Memory B cell (primary cell): ENCODE measurements around the gene TMEM35B.
"Not testable (repeated sequence)": the region's sequence is repeated elsewhere in the genome, so short reads cannot be mapped to it uniquely, and the experiment has no call there.

Experiments used
- ATAC-seq: fragments of 150-1000 bp; cut with Tn5 transposase; 2 replicates; pipeline ENCODE4 v1.10.0; 2021; ENCODE audit warnings: low read depth, mild to moderate bottlenecking, moderate library complexity
- DNase-seq, 2 donors: peaks; one replicate each; pipeline ENCODE4 v3.0.0; 2022; ENCODE audit warnings: low spot score in 2 of 2
- H3K27ac Mint-ChIP-seq: one replicate; pipeline ENCODE4 v1.8.0; 2022; ENCODE audit warnings: mild to moderate bottlenecking, moderate library complexity, mixed read lengths
- H3K27me3 Mint-ChIP-seq: one replicate; pipeline ENCODE4 v1.8.0; 2022; ENCODE audit warnings: mixed read lengths
- H3K36me3 Mint-ChIP-seq: one replicate; pipeline ENCODE4 v1.8.0; 2022; ENCODE audit warnings: mild to moderate bottlenecking, mixed read lengths
- H3K4me1 Mint-ChIP-seq: one replicate; pipeline ENCODE4 v1.8.0; 2022; ENCODE audit warnings: mixed read lengths
- H3K4me3 Mint-ChIP-seq: one replicate; pipeline ENCODE4 v1.8.0; 2022; ENCODE audit warnings: mild to moderate bottlenecking, moderate library complexity, mixed read lengths
- H3K9me3 Mint-ChIP-seq: one replicate; pipeline ENCODE4 v1.8.0; 2022; ENCODE audit warnings: mixed read lengths

Gene TMEM35B

GRCh38 chr1:34984793-34985608 lies at the start of gene TMEM35B:
Gene TMEM35B, minus strand, starts transcription at chr1:34985347. Its CDS starts 42 bp downstream, at chr1:34985305.
- peak within 1 kb of the TSS; percentile 92 for H3K27ac Mint-ChIP-seq
- H3K27me3 Mint-ChIP-seq: no peaks in the 10 kb centered on the region
- H3K4me1 Mint-ChIP-seq: peaks cover 26% of the 10 kb centered on the region
- ATAC-seq (peak; percentile 93), DNase-seq (peak; percentile 69 to 74)
- no peaks in the 10 kb centered on the region for H3K9me3 Mint-ChIP-seq
- H3K36me3 Mint-ChIP-seq: peaks cover 9% of the 10 kb centered on the region
- peak within 1 kb of the TSS; percentile 96 for H3K4me3 Mint-ChIP-seq

DNA sequence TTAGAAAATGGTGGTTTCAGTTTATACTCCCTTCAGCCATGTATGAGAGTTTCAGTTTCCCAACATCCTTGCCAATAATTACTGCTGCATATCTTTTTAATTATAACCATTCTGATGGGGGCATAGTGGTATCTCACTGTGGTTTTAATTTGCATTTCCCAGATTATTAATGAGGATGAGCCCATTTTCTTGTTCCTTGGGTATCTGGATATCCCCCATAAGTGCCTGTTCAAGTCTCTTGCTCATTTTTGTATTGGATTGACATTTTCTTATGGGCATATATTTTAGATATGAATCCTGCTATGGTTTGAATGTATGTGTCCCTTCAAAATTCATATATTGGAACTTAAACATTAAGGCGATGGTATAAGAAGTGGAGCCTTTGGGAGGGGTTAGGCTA lies 48.2 kb upstream of the TMEM35B start:
- Mint-ChIP-seq H3K36me3 (peaks cover 10% of the 10 kb centered on the region), H3K27me3 (no peaks in the 10 kb centered on the region), H3K9me3 (peaks cover 2% of the 10 kb centered on the region), H3K27ac (no peak overlapping the region), H3K4me1 (peaks cover 13% of the 10 kb centered on the region), H3K4me3 (no peak overlapping the region)
- ATAC-seq (no peak), DNase-seq (no peak)

GRCh38 chr1:35032384-35032739 lies 47.2 kb upstream of the TMEM35B start:
- ATAC-seq: no peak
- H3K4me3 Mint-ChIP-seq: peak overlapping the region; percentile 100
- H3K27ac Mint-ChIP-seq: no peak overlapping the region
- DNase-seq: no peak
- peaks cover 14% of the 10 kb centered on the region for H3K36me3 Mint-ChIP-seq
- H3K4me1 Mint-ChIP-seq: peaks cover 15% of the 10 kb centered on the region
- H3K9me3 Mint-ChIP-seq: peaks cover 2% of the 10 kb centered on the region
- H3K27me3 Mint-ChIP-seq: no peaks in the 10 kb centered on the region

- H3K36me3 Mint-ChIP-seq: peaks cover 21% of the 10 kb centered on the region
- peak; percentile 36 for ATAC-seq
- peaks cover 2% of the 10 kb centered on the region for H3K9me3 Mint-ChIP-seq
- peaks cover 23% of the 10 kb centered on the region for H3K4me1 Mint-ChIP-seq
- DNase-seq: peak in 1 of 2 donors; percentile 38
- no peaks in the 10 kb centered on the region for H3K27me3 Mint-ChIP-seq
- H3K27ac Mint-ChIP-seq: peak overlapping the region; percentile 92
- H3K4me3 Mint-ChIP-seq: peak overlapping the region; percentile 100
These were observed 45.8 kb upstream of the TMEM35B start for GRCh38 chr1:35030756-35031446.

GRCh38 chr1:35030338-35030737 lies 45.2 kb upstream of the TMEM35B start:
- Mint-ChIP-seq H3K4me3 (peak overlapping the region; percentile 100), H3K27me3 (no peaks in the 10 kb centered on the region), H3K27ac (peak overlapping the region; percentile 92), H3K36me3 (peaks cover 25% of the 10 kb centered on the region), H3K9me3 (peaks cover 2% of the 10 kb centered on the region), H3K4me1 (peaks cover 27% of the 10 kb centered on the region)
- ATAC-seq (no peak), DNase-seq (no peak)

- H3K4me3 Mint-ChIP-seq: peak overlapping the region; percentile 100
- peaks cover 27% of the 10 kb centered on the region for H3K4me1 Mint-ChIP-seq
- no peaks in the 10 kb centered on the region for H3K27me3 Mint-ChIP-seq
- no peak for ATAC-seq
- no peak for DNase-seq
- peaks cover 2% of the 10 kb centered on the region for H3K9me3 Mint-ChIP-seq
- H3K27ac Mint-ChIP-seq: peak overlapping the region; percentile 92
- peaks cover 25% of the 10 kb centered on the region for H3K36me3 Mint-ChIP-seq
These were observed 44.6 kb upstream of the TMEM35B start for GRCh38 chr1:35029761-35030160.

DNA sequence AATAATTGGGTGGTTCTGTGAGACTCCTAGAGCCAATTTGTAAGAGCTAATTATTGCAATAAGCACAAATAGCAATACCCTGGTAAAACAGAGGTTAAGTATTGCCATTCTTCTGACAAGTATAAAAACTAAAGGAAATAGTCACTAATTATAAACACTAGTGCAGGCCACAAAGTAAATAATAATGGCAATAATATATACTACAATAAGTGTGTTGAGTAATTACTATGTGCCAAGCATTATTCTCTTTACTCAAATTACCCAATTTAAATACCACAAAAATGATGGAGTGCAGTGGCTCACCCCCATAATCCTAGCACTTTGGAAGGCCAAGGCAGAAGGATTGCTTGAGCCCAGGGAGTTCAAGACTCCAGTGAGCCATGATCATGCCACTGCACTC lies 31.3 kb upstream of the TMEM35B start:
- peaks cover 16% of the 10 kb centered on the region for H3K36me3 Mint-ChIP-seq
- H3K27me3 Mint-ChIP-seq: no peaks in the 10 kb centered on the region
- ATAC-seq (no peak), DNase-seq (no peak)
- H3K4me1 Mint-ChIP-seq: no peaks in the 10 kb centered on the region
- no peak overlapping the region for H3K4me3 Mint-ChIP-seq
- H3K9me3 Mint-ChIP-seq: no peaks in the 10 kb centered on the region
- H3K27ac Mint-ChIP-seq: no peak overlapping the region

- DNase-seq: no peak
- Mint-ChIP-seq H3K4me3 (no peak overlapping the region), H3K36me3 (peaks cover 23% of the 10 kb centered on the region), H3K4me1 (no peaks in the 10 kb centered on the region), H3K27ac (no peak overlapping the region), H3K9me3 (no peaks in the 10 kb centered on the region), H3K27me3 (no peaks in the 10 kb centered on the region)
- no peak for ATAC-seq
These were observed 29.3 kb upstream of the TMEM35B start for GRCh38 chr1:35014486-35014885.

DNA sequence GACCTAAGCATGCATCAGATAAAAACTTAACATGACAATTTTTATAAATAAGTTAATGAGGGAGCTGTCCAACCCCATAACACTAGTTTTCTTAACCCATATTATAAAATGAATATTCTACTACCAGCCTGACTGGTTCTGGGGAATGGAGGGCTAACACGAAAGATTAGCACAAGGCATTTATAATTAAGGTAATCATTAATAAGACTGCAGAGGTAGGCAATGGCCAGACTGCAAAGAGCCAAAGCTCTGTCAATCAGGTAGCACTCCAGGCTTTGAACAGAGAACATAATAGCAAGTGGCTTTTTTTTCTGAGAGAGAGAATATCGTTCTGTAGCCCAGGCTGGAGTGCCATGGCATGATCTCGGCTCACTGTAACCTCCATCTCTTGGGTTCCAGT lies 20.6 kb upstream of the TMEM35B start:
- no peaks in the 10 kb centered on the region for H3K27me3 Mint-ChIP-seq

DNA sequence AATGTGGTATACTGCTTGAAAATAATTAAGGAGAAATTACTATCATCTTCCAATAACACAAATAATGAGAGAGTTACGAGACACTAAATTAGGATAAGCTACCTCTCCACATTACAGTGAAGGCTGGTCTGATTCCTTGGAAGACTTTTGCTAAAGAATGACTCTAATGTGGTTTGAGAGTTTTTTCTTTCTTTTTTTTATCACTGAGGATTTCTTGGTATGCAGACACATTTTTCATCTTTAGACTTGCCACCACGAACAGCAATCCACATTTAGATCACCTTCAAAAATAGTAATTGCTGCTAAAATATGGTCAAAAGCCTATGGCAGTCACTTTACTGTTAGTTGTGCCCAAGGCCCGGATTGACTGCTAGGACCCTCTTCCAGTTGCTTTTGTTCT lies 16.6 kb upstream of the TMEM35B start:
- H3K9me3 Mint-ChIP-seq: no peaks in the 10 kb centered on the region
- no peaks in the 10 kb centered on the region for H3K4me1 Mint-ChIP-seq
- peaks cover 31% of the 10 kb centered on the region for H3K36me3 Mint-ChIP-seq
- no peak overlapping the region for H3K4me3 Mint-ChIP-seq
- H3K27me3 Mint-ChIP-seq: no peaks in the 10 kb centered on the region
- no peak overlapping the region for H3K27ac Mint-ChIP-seq
- DNase-seq (no peak), ATAC-seq (no peak)

More for the DNA sequence above, 20.6 kb upstream of the TMEM35B start:
- H3K36me3 Mint-ChIP-seq: peaks cover 23% of the 10 kb centered on the region
- no peak overlapping the region for H3K4me3 Mint-ChIP-seq
- H3K9me3 Mint-ChIP-seq: no peaks in the 10 kb centered on the region
- ATAC-seq (no peak), DNase-seq (no peak)
- H3K27ac Mint-ChIP-seq: no peak overlapping the region
- no peaks in the 10 kb centered on the region for H3K4me1 Mint-ChIP-seq

GRCh38 chr1:34994878-34995277 lies 9.7 kb upstream of the TMEM35B start:
- H3K27ac Mint-ChIP-seq: no peak overlapping the region
- H3K9me3 Mint-ChIP-seq: no peaks in the 10 kb centered on the region
- ATAC-seq (no peak), DNase-seq (no peak)
- H3K27me3 Mint-ChIP-seq: no peaks in the 10 kb centered on the region
- H3K4me1 Mint-ChIP-seq: no peaks in the 10 kb centered on the region
- no peak overlapping the region for H3K4me3 Mint-ChIP-seq
- peaks cover 22% of the 10 kb centered on the region for H3K36me3 Mint-ChIP-seq

DNA sequence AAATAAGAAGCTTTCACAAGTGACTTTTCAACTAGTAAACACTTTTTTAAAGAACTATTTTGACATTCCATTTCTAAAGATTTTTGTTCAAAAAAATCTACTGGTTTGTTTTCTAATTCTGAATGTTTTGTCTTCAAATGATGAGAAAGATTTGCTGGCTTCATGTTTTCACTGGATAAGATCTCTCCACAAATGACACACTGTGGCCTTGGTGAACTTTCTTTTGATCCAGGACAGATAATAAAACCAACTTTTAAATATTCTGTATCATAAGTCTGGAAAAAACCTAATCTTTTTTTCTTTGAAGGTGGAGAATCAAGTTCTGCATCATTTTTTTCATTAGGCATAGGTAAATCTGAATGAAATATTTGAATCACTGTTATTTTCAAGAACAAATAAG lies 3.4 kb upstream of the TMEM35B start:
- Mint-ChIP-seq H3K36me3 (peaks cover 6% of the 10 kb centered on the region), H3K27ac (no peak overlapping the region), H3K9me3 (no peaks in the 10 kb centered on the region), H3K4me3 (no peak overlapping the region), H3K4me1 (peaks cover 11% of the 10 kb centered on the region), H3K27me3 (no peaks in the 10 kb centered on the region)
- ATAC-seq: no peak
- no peak for DNase-seq

GRCh38 chr1:34988147-34988546 lies 3.0 kb upstream of the TMEM35B start:
- no peak overlapping the region for H3K27ac Mint-ChIP-seq
- H3K9me3 Mint-ChIP-seq: no peaks in the 10 kb centered on the region
- no peaks in the 10 kb centered on the region for H3K27me3 Mint-ChIP-seq
- H3K4me1 Mint-ChIP-seq: peaks cover 13% of the 10 kb centered on the region
- H3K36me3 Mint-ChIP-seq: peaks cover 6% of the 10 kb centered on the region
- ATAC-seq: no peak
- no peak overlapping the region for H3K4me3 Mint-ChIP-seq
- DNase-seq: no peak

- no peak for ATAC-seq
- Mint-ChIP-seq H3K4me1 (peaks cover 20% of the 10 kb centered on the region), H3K36me3 (peaks cover 6% of the 10 kb centered on the region), H3K4me3 (no peak overlapping the region), H3K27me3 (no peaks in the 10 kb centered on the region), H3K27ac (no peak overlapping the region), H3K9me3 (no peaks in the 10 kb centered on the region)
- no peak for DNase-seq
These were observed 1.9 kb upstream of the TMEM35B start for GRCh38 chr1:34987018-34987417.

DNA sequence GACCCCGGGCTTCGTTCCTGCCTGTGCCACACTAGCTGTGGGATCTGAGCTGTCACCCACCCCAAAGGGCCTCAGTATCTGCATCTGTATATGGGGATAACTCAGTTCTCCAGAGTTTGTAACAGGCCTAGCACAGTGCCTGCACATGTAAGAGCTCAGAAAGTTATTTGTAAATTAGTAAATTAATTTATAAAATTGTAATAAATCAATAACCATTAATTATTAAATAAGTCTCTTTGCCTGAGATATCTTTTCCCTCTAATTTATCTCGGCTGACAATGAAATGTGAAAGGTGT lies 410 bp upstream of the TMEM35B start:
- not testable (repeated sequence) for H3K36me3 Mint-ChIP-seq, H3K27me3 Mint-ChIP-seq, DNase-seq, H3K9me3 Mint-ChIP-seq, ATAC-seq
- H3K4me1 Mint-ChIP-seq: peaks cover 24% of the 10 kb centered on the region
- H3K4me3 Mint-ChIP-seq: peak overlapping the region; percentile 96
- peak overlapping the region; percentile 92 for H3K27ac Mint-ChIP-seq
